ENCODE results near the gene HSPA14. TPM values are rescaled to one million over a fixed set of nuclear protein-coding genes. Genes with fewer than 3 reads are reported as not detected.
A peak's percentile ranks its signal among the peaks of the same experiment; 100 is the strongest.

HSPA14 gene
- total RNA-seq, 1 experiment from 2014 or later: 15.9 TPM

DNA sequence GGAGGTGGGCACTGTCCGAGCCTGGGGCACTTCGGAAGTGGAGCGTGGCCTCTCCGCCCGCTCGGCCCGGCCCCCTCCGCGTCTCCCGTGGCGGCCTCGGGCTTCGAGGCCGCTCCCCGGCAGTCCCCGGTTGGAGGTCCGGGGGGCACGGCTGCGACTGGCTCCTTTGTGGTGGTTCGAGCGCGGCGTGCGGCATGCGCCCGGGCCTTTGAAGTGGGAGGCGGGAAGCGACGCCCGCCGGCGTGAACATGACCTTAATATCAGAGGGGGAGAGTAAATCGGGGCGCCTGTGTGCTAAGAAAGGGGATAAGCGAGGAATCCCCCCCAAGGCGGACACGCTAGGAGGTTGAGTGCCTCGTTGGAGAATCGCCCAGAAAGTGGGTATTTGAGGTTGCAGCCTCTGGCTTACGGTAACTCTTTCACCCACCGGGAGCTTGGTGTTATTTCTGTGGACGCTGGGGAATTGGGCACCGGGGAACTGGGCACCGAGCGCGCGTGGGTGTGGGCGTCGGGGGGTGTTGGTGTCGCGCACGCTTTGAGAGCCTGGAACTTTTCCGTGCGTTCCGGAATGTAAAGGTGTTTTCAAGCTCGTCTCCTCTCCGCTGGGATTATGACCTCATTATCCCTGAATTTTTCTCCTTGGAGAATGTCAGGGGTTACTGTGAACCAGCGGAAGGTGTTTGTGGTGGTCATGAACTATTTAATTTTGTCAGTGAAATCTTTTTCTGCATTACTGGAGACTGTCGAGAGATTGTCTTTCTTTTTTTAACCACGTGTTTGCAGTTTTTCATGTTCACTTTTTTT lies 41.2 kb downstream of the HSPA14 start:
- no TSS peak for BruUV-seq (replicated peaks)
- in situ Hi-C loops (cut with HindIII; ENCODE audit: low pct_unique_long_range_greater_than_20kb, low sequenced_read_pairs): no loop called here

GRCh38 chr10:14879928-14880193 lies 41.8 kb downstream of the HSPA14 start:
- intact Hi-C loops (cut with micrococcal nuclease; ENCODE audit: unreplicated experiment): no loop called here
- Histone ChIP-seq H3K27ac (ENCODE audit: low read length) (peak overlapping the region; percentile 68), H3K27me3 (ENCODE audit: control insufficient read depth, insufficient read depth, low read length) (no peaks in the 10 kb centered on the region), H3K9me3 (ENCODE audit: control insufficient read depth, insufficient read depth, low read depth, low read length) (no peaks in the 10 kb centered on the region), H3K36me3 (ENCODE audit: control insufficient read depth, insufficient read depth, low read length) (peaks cover 2% of the 10 kb centered on the region), H3K4me1 (ENCODE audit: control insufficient read depth, insufficient read depth, low read length) (peaks cover 11% of the 10 kb centered on the region; the same call in 1 of the 2 replicates), H3K4me3 (ENCODE audit: low read depth in 2 of 2, low read length in 2 of 2) (peak overlapping the region; percentile 82 to 86)
- ATAC-seq: no peak
- POLR2A ChIA-PET: interaction anchor here (0.7 to 0.9 kb wide), 2 partner anchors 13 to 391 kb away, joined by 4 to 5 read pairs; no protein-coding TSS in a partner anchor
- TF ChIP-seq TCF7L2 (IDR thresholded peaks at IDR 0.05; ENCODE audit: low read depth, low read length): no peak
- no peak for TF ChIP-seq CTCF (IDR thresholded peaks at IDR 0.05)
- TF ChIP-seq, protein P1, sequence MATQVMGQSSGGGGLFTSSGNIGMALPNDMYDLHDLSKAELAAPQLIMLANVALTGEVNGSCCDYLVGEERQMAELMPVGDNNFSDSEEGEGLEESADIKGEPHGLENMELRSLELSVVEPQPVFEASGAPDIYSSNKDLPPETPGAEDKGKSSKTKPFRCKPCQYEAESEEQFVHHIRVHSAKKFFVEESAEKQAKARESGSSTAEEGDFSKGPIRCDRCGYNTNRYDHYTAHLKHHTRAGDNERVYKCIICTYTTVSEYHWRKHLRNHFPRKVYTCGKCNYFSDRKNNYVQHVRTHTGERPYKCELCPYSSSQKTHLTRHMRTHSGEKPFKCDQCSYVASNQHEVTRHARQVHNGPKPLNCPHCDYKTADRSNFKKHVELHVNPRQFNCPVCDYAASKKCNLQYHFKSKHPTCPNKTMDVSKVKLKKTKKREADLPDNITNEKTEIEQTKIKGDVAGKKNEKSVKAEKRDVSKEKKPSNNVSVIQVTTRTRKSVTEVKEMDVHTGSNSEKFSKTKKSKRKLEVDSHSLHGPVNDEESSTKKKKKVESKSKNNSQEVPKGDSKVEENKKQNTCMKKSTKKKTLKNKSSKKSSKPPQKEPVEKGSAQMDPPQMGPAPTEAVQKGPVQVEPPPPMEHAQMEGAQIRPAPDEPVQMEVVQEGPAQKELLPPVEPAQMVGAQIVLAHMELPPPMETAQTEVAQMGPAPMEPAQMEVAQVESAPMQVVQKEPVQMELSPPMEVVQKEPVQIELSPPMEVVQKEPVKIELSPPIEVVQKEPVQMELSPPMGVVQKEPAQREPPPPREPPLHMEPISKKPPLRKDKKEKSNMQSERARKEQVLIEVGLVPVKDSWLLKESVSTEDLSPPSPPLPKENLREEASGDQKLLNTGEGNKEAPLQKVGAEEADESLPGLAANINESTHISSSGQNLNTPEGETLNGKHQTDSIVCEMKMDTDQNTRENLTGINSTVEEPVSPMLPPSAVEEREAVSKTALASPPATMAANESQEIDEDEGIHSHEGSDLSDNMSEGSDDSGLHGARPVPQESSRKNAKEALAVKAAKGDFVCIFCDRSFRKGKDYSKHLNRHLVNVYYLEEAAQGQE (IDR thresholded peaks at IDR 0.05; ENCODE audit: insufficient read depth in 1 of 2, low read depth in 2 of 2, low read length in 1 of 2): no peak
- TF ChIP-seq POLR2AphosphoS5 (IDR thresholded peaks at IDR 0.05; ENCODE audit: low read depth, low read length): no peak
- no peak for TF ChIP-seq SIN3A (IDR thresholded peaks at IDR 0.05; ENCODE audit: borderline replicate concordance, insufficient read depth, low read depth, low read length)
- BruUV-seq (replicated peaks): no TSS peak
- CTCF ChIA-PET: no interaction called here
- no peak for DNase-seq (ENCODE audit: low read depth, low spot score)
- in situ Hi-C loops (cut with HindIII; ENCODE audit: low pct_unique_long_range_greater_than_20kb, low sequenced_read_pairs): no loop called here

More for the DNA sequence above, 41.2 kb downstream of the HSPA14 start:
- DNase-seq (ENCODE audit: low read depth, low spot score) (no peak), ATAC-seq (no peak)
- Histone ChIP-seq H3K27me3 (ENCODE audit: control insufficient read depth, insufficient read depth, low read length) (no peaks in the 10 kb centered on the region), H3K36me3 (ENCODE audit: control insufficient read depth, insufficient read depth, low read length) (peaks cover 2% of the 10 kb centered on the region), H3K4me3 (ENCODE audit: low read depth in 2 of 2, low read length in 2 of 2) (peak overlapping the region; percentile 82 to 86), H3K4me1 (ENCODE audit: control insufficient read depth, insufficient read depth, low read length) (peaks cover 11% of the 10 kb centered on the region; the same call in 1 of the 2 replicates), H3K9me3 (ENCODE audit: control insufficient read depth, insufficient read depth, low read depth, low read length) (no peaks in the 10 kb centered on the region), H3K27ac (ENCODE audit: low read length) (peak overlapping the region; percentile 68)
- ChIA-PET CTCF (no interaction called here), POLR2A (interaction anchor here (0.7 to 0.9 kb wide), 2 partner anchors 12 to 391 kb away, joined by 4 to 5 read pairs; no protein-coding TSS in a partner anchor)
- intact Hi-C loops (cut with micrococcal nuclease; ENCODE audit: unreplicated experiment): no loop called here
- TF ChIP-seq CTCF (IDR thresholded peaks at IDR 0.05): no peak
- no peak for TF ChIP-seq SIN3A (IDR thresholded peaks at IDR 0.05; ENCODE audit: borderline replicate concordance, insufficient read depth, low read depth, low read length)
- peak; percentile 93 for TF ChIP-seq TCF7L2 (IDR thresholded peaks at IDR 0.05; ENCODE audit: low read depth, low read length)
- no peak for TF ChIP-seq POLR2AphosphoS5 (IDR thresholded peaks at IDR 0.05; ENCODE audit: low read depth, low read length)
